ENCODE data around the gene CENPV.
"Not testable (repeated sequence)": the region's sequence is repeated elsewhere in the genome, so short reads cannot be mapped to it uniquely, and the experiment has no call there.

The CENPV gene

DNA sequence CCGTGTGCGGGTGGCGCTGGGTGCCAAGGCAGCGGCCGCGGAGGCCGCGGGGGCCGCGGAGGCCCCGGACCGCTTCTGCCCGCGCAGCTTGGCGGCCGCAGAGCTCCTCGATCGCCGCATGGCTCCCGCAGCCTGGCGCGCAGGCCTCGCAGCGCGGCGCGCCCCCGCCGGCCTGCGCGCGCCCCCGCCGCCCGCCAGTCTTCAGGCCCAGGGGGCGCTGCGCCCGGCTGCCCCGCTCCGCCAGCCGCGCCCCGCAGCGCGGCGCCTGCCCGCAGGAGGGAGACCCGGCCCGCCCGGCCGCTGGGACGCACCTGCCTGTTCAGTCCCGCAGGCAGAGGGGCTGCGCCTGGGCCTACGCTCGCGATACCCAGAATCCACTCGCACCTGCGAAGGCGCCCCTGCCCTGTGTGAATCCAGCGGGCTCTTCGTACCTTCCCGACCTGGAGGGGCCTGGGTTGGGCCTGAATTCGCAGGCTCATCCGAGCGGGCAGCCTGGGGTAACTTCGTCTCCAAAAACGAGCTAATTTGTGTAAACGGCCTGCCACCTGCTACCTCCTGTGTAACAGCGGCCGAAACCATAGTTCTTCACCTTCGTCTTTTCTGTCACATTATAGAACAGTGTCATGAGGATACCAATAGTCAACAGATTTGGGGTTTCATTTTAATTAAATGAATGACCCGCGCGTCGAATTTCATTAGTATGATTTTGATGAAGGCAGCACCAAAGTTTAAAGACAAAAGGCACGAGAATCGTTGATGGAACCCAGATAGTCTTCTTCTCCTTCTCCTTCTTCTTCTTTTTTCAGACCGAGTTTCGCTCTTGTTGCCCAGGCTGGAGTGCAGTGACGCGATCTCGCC, at the start of gene CENPV:
Gene CENPV (minus strand): TSS at position 153 of the 858 bp plus-strand sequence. CDS start 33 bp downstream, at position 120.
- peak; percentile 74 for DNase-seq

DNA sequence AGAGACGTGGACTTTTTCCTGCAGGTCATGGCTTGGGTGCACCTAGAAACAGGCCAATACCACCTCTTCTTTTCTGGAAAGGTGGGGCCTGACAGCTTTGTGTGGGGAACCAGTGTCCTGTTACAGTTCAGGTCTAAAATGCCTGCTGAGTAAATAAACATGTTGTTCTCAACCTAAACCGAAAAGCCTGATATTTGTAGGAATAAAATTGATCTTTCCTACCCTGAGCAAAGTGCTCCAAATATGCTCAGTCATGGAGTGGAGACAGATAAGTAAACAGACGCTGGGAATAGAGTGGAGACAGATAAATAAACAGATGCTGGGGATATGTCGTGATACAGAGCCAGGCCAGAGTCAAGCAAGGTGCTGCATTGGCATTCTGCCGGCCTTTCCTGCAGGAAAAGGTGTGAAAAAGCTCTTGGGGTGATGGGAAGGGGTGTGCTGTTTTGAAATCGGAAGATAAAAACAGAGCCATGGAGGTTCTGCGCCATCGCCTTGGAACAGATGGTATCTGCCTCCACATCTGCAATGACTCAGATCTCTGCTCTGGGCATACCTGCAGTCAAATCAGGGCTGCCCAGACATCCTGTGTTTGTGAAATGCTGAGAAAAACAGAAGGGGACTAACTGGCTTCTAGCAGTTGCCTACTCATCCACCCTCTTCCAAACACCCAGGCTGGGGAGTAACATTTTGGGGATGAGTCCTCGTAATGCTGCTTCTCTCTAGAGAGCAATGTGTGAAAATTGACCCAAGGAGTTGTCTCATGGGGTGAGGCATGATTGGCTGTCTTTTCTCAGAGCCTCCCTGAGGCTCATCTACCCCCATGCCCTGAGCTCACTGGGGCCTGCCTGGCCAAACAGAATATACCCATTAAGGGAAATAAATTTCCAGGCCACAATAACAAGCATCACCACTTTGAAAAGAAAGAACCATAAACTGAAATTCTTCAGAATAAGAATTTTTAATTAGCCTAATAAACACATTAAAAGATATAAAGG, 45.3 kb upstream of the CENPV start:
- no peak for DNase-seq

DNA sequence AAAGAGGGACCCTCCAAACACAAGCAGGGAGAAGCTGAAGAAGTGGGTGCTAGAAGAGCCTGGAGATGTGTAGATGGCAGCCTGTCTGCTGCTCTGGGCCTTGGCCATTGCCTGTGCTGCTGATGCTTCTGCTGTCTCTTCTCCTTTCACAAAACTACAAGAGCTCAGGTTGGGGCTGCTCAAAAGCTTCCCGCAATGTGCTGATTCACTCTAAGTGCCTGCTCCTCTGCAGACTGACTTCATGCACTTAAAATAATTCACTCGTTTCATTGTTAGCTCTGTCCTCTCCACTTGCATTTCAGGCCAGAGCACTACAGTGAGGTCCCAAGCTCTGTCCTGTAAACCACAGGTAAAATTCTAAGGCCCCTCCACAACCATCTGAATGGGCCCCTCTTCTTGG, 43.4 kb upstream of the CENPV start:
- not testable (repeated sequence) for DNase-seq

DNA sequence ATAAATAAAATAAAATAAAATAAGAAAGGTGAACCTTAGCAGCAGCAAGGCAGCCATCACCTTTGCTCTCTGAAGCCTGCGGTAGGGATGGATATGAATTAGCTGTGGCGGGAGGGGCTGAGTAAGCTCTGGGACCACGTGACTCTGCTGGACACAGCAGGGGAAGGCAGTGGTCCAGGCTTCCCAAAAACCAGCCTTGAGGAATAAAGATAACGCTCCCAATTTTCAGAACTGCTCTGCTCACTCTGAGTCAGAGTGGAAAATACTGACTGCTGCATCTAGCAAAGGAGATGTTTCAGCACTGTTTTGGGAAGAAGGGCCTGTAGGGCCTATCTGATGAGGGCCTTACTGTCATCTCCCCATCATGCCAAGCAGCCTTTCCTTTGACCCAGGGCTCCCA, 42.6 kb upstream of the CENPV start:
- DNase-seq, result not testable (repeated sequence)

DNA sequence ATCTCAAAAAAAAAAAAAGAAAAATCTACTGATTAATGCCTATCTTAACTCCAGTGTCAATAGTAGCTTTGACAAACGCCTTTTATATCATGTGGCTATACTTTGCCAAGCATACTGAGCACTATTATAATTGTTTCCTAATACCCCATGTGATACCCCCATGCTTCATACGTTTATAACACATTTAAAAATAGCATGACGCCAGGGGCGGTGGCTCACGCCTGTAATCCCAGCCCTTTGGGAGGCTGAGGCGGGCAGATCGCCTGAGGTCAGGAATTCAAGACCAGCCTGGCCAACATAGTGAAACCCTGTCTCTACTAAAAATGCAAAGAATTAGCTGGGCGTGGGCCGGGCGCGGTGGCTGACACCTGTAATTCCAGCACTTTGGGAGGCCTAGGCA, 39.2 kb upstream of the CENPV start:
- DNase-seq, result not testable (repeated sequence)

DNA sequence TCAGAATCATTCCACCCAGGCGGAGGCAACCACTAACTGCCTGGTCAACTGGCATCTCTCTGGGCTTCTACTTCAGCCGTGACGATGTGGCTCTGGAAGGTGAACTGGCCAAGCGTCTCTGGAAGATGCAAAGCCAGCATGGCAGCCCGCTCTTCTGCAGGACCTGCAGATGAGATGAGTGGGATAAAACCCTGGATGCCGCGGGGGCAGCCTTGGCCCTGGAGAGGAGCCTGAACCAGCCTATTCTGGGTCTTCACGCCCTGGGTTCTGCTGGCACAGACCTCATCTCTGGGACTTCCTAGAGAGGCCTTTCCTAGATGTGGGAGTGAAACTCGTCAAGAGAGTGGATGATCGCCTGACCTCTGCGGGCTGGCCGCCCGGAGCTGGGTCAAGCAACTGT, 38.2 kb upstream of the CENPV start:
- no peak for DNase-seq

DNA sequence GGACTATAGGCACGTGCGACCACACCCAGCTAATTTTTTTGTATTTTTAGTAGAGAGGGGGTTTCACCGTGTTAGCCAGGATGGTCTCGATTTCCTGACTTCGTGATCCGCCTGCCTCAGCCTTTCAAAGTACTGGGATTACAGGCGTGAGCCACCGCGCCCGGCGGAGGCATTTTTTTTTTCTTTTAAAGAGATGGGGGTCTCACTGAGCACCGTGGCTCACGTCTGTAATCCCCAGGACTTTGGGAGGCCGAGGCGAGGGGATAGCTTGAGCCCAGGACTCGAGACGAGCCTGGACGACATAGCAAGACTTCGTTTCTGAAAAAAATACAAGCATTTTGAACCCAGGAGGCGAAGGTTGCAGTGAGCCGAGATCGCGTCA, 32.8 kb upstream of the CENPV start:
- not testable (repeated sequence) for DNase-seq

DNA sequence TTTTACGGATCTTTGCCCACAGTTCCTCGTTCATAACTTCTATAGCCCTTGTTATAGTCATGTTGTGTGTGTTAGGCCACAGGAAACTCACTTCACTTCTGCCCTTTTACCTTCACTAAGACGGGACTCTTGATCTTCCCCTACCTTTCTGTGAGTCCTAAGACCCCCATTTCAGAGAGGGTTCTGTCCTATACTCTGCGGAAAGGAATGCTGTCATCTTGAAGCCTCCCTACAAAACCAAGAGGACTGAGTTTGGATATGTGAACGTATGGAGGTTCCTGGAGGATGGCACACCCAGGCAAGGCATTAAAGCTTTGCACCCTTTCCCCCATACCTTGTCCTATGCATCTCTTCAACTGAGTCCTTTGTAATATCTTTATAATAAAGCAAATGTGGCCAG, 31.3 kb upstream of the CENPV start:
- no peak for DNase-seq

DNA sequence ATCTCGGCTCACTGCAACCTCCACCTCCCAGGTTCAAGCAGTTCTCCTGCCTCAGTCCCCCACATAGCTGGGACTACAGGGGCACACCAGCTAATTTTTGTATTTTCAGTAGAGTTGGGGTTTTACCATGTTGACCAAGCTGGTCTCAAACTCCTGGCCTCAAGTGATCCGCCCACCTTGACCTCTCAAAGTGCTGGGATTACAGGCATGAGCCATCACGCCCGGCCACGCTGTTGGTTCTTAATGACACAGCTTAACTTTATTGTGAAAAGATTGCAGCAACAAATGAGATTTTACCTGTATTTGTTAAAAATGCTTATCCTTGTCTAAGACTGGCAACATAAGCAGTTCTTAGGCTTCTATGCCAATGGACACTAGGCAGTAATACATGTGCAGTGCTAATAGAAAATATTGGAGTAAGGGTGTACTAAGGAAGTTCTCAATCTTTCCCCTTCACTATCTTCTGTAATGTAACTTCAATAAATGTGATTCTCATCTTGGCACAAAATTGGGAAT, 30.6 kb upstream of the CENPV start:
- no peak for DNase-seq

DNA sequence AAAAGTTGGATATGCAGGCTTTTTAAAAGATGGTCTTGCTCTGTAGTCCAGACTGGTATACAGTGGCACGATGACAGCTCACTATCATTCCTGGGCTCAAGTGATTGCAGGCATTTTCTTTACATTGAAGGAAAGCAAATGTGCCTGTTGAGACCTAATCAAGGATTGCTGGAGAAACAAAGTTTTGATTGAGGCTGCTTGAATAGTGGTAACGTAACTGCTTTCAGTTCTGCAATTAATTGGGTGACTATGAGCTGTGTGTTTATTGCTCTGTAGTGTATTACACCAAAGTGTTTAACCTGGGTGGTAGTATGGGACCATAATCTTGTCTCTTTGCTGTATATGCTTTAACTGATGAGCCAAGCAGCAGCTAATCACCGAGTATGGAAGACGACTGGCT, 29.9 kb upstream of the CENPV start:
- DNase-seq, result peak; percentile 16

DNA sequence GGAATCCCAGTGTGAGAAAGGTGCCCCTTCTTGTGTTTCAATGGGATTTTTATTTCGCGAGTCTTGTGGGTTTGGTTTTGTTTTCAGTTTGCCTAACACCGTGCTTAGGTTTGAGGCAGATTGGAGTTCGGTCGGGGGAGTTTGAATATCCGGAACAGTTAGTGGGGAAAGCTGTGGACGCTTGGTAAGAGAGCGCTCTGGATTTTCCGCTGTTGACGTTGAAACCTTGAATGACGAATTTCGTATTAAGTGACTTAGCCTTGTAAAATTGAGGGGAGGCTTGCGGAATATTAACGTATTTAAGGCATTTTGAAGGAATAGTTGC, 28.2 kb upstream of the CENPV start:
- DNase-seq, result no peak

DNA sequence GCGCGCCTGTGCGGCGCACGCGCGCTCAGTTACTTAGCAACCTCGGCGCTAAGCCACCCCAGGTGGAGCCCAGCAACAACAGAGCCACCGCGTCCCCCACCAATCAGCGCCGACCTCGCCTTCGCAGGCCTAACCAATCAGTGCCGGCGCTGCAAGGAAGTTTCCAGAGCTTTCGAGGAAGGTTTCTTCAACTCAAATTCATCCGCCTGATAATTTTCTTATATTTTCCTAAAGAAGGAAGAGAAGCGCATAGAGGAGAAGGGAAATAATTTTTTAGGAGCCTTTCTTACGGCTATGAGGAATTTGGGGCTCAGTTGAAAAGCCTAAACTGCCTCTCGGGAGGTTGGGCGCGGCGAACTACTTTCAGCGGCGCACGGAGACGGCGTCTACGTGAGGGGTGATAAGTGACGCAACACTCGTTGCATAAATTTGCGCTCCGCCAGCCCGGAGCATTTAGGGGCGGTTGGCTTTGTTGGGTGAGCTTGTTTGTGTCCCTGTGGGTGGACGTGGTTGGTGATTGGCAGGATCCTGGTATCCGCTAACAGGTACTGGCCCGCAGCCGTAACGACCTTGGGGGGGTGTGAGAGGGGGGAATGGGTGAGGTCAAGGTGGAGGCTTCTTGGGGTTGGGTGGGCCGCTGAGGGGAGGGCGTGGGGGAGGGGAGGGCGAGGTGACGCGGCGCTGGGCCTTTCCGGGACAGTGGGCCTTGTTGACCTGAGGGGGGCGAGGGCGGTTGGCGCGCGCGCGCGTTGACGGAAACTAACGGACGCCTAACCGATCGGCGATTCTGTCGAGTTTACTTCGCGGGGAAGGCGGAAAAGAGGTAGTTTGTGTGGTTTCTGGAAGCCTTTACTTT, 27.6 kb upstream of the CENPV start, which contains the start of gene UBB:
Gene UBB (plus strand): TSS at position 452 of the 856 bp plus-strand sequence. CDS start 817 bp downstream, outside the sequence.
- peak; percentile 98 for DNase-seq

DNA sequence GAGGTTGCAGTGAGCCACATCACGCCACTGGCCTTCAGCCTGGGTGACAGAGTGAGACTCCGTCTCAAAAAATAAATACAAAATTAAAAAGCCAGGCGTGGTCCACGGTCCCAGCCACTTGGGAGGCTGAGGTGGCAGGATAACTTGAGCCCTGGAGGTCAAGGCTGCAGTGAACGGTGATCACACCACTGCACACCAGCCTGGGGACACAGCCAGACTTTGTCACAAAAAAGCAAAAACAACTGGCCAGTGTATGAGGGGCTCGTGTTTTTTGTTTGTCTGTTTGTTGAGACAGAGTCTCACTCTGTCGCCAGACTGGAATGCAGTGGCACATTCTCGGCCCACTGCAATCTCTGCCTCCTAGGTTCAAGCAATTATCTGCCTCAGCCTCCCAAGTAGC, 26.4 kb upstream of the CENPV start:
- DNase-seq, result no peak

DNA sequence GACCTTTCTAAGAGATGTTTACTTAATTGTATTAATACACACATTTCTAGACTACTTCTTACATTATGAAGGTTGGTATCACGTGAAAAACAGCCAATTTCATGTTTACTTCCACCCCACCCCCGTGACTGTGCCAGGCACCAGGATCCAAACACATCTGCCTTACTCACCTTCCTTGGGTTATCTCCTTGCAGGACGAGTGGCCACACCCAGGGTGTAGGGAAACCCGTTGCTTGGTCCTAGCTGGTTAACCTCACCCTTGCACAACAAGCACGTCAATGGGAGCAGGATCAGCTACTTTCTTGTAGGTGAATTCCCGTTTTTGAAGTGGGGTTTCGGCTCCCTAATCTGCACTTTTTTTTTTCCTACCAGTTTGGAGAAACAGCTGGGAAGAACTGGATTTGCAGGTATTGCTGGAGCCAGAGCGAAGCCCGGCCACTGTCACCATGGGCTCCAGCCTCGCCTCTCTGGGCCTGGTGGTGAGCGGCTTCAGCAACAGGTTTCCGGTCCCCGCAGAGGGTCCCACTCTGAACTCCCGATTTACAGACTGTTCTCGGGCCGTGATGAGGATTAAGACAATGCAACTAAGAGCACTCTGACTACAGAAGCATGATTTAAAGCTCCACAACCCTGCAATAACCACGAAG, 25.5 kb upstream of the CENPV start:
- no peak for DNase-seq

DNA sequence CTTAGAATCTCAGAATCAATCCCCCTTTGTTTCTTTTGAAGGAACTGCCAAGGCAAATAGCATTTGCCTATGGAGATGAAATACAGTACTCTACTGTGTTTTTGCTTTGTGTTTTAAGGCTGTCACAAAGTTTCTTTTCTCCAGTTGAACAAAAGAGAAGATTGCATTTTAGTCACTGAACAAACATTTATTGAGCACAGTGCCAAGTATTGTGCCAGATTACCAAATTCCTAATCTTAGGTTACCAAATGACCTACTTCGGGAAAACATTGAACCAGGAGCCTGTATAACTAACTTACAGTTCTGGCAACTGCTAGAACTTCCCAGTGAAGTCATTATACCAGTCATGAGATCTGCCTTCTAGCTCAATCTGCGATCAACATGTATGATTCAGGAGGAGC, 24.7 kb upstream of the CENPV start:
- DNase-seq, result no peak

DNA sequence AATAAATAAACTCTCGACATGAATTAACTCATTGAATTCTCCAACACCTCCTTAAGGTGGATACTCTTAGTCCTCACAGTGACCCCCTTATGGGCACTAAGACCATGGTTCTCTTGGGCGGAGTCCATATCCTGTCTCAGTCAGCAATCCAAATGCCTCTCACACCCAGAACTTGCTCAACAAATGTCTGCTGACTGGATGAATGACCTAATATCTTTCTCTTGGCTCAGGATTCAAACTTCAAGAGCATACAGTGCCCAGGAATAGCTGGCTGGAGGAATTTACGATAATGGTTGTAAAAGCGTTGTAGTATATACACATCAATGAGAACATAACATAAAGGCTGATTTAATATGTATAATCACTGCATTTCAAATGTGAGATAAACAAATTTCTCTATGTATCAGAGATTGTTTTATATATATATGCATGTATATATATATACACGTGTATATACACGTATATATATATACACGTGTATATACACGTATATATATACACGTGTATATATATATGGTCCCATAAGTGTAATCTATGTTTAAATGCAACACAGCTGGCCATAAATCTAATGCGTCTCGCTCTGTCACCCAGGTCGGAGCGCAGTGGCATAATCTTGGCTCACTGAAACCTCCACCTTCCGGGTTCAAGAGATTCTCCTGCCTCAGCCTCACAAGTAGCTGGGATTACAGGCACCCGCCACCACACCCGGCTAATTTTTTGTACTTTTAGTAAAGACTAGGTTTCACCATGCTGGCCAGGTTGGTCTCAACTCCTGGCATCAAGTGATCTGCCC, 21.1 kb upstream of the CENPV start:
- DNase-seq, result no peak

DNA sequence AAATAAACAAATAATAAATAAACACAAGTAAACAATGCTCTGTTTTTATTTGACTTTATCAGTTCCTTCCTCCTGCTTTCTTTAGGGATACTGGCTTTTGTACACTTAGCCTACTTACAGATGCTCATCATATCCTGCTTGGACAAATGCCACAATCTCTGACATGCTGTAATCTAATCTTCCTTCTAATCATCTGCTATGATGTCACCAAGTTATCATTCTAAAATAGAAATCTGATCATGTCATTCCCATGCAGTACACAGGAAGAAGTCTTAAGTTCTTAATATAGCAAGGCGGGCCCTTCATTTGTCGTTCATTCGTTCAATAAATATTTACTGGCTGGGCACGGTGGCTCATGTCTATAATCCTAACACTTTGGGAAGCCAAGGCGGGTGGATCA, 18.5 kb upstream of the CENPV start:
- DNase-seq, result no peak

DNA sequence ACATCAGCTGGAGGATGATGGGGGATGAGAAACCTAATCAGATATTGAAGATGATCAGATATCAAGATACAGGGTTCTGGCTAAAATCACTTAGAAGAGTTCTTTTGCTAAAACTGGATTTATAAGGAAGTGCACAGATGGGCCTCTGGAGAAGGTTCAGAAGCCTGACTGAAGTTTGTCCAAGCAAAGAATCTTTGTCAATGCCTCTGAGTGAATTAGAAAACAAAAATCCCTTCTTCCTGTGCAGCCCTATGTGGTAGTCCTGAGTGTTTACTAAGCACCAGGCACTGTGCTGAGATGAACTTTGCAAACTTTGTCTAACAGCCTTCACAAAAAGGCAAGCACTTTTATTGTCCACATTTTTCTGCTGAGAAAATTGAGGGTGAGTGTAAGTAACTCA, 11.4 kb upstream of the CENPV start:
- no peak for DNase-seq

DNA sequence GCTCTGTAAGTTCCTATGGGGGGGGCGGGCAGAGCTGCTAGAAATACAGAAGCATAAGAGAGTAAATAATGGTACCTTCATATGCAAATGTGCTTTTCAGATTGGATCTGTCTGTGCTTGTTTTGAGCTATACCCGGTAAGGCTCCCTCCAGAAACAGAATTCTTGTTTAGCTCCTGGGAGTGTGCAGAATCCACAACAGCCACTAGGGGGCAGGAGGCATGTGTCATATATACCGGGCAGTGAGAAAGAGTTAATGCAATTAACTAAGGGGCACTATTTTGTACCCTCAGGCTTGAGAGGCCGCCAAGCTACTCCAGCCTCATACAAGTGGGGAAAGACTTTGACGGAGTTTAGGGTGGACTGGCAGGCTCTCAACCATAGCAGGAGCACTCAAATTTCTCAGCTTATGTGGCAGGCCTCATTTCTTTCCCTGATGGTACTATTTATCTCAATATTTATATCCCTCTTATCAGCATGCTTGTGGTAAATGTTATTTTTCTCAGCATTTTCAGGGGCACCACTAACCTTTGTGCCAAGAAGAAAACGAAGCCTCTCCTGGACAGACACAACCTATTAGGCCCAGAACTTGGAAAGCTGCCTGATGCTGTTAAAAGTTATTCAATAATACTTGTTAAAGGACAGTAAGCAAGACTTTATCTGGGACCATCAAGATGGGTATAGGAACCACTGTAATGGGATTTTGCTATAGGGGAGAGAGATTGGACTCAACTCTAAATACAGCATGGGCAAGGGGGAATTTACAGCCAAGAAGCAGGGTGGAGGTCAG, 10.7 kb upstream of the CENPV start:
- DNase-seq, result peak; percentile 83

DNA sequence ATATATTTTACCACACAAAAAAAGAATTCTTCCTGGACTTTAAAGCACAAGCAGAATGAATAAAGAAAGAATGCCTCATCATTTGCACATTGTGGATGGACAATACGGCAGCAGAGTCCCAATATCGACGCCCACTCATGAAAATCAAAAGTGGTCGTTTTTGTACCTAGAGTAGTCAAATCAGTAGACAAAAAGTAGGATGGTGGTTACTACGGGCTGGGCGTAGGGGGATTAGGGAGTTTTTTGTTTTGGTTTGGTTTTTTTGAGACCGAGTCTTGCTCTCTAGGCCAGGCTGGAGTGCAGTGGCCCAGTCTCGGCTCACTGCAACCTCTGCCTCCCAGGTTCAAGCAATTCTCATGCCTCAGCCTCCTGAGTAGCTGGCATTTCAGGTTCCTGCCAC, 8.6 kb upstream of the CENPV start:
- DNase-seq, result no peak

All from CD4-positive, alpha-beta T cell treated with Interleukin-10 for 1 hour (primary cell).